A673 (cell line): Measurements from ENCODE around the gene TMEM43.

Source experiments
- CTCF ChIP-seq: fragments of 300-800, 200-600 bp; sonication (generic); conservative IDR thresholded peaks from 2 replicates; pipeline ENCODE4 v1.5.1; 2017; ENCODE audit warnings: low read depth, mild to moderate bottlenecking, antibody characterized with exemption, low read length, moderate library complexity, mixed read lengths
- EZH2 ChIP-seq: fragments of 200-600 bp; sonication (generic); IDR thresholded peaks from 2 replicates; pipeline ENCODE4 v1.6.1; 2017; ENCODE audit warnings: borderline replicate concordance, low read depth, mild to moderate bottlenecking, mixed read lengths, antibody characterized with exemption, low read length; ENCODE audit not compliant: poor library complexity, severe bottlenecking

- TF ChIP-seq CTCF = no peak
- no peak for TF ChIP-seq EZH2
Measured at GRCh38 chr3:14188041-14188754, 63.3 kb downstream of the TMEM43 start.
